D721Med (cell line): ENCODE results near the gene ANGPTL3.

Experiments used
- DNase-seq: peaks from one replicate; pipeline ENCODE4 v3.0.0; 2011; ENCODE audit warnings: low spot score; ENCODE audit not compliant: insufficient read length
- FAIRE-seq: peaks from 2 replicates; lab custom pipeline; 2011; peaks lifted over from hg19 to GRCh38; lab: Jason Lieb, UNC
- CTCF ChIP-seq: IDR thresholded peaks from 2 replicates; pipeline ENCODE4 v1.5.1; 2012; ENCODE audit warnings: mild to moderate bottlenecking, control low read depth; ENCODE audit not compliant: insufficient read depth; ENCODE audit errors: missing control alignments

ANGPTL3 gene

GRCh38 chr1:62589321-62589720, 8.0 kb upstream of the ANGPTL3 start:
- TF ChIP-seq CTCF, result no peak
- FAIRE-seq, result no peak

GRCh38 chr1:62590255-62590969, 6.9 kb upstream of the ANGPTL3 start:
- TF ChIP-seq CTCF, result no peak
- FAIRE-seq, result no peak
- no peak for DNase-seq

More at GRCh38 chr1:62589321-62589720, 8.0 kb upstream of the ANGPTL3 start:
- no peak for DNase-seq

GRCh38 chr1:62590970-62591368, 6.4 kb upstream of the ANGPTL3 start:
- DNase-seq (no peak), FAIRE-seq (no peak)
- TF ChIP-seq CTCF, result no peak

DNA sequence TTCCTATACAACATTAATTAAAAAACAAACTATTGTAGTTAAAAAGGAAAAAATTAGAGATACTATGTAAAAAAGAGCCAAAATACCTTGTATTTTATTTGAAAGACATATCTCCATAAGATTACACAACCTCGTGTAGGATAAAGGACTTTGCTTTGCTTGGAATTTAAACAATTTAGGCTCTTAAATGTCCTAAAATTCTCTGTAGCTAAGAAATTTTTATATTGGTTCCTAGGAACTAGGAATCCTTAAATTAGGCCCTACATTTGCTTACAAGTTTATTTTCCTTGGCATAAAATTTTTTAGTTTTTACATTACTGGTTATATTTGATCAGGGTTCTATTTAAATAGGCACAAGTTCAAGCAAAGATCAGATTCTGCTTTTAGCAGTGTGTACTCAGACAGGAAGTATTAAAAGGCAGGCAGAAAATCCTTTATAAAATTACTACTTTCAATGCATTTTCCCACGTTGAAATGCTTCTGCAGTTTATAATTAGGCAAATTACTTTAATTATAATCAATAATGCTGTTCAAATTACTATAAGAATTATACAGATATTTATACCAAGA, 3.4 kb upstream of the ANGPTL3 start:
- TF ChIP-seq CTCF, result no peak
- no peak for FAIRE-seq
- no peak for DNase-seq

DNA sequence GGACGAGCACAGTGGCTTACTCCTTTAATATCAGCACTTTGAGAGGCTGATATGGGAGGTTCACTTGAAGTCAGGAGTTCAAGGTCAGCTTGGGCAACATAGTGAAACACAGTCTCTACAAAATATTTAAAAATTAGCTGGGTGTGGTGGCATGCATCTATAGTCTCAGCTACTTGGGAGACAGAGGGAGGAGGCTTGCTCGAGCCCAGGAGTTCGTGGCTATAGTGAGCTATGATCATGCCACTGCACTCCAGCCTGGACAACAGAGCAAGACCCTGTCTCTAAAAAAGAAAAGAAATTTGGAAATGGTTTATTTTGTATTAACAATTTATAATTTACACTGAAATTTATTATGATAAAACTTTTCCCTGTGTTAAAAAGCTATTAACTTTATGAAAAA, 1.7 kb upstream of the ANGPTL3 start:
- TF ChIP-seq CTCF, result no peak
- no peak for FAIRE-seq

DNA sequence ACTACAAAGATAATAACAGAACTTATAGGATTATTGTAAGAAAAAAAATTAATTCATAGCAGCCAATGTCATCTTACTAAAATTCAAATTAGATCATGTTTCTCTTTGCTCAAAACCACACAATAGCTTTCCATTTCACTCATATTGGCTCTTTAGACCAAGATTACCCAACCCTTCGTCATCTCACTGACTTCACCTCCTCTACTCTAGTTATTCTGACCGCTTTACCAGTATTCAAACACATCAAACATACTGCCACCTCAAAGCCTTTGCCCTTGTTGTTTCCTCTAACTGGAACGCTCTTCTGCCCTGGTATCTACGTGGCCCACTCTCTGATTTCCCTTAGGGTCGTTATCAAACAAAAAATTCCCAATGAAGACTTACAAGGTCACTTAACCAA, 1.7 kb downstream of the ANGPTL3 start:
- no peak for TF ChIP-seq CTCF

More for the DNA sequence above, 1.7 kb upstream of the ANGPTL3 start:
- DNase-seq, result no peak

DNA sequence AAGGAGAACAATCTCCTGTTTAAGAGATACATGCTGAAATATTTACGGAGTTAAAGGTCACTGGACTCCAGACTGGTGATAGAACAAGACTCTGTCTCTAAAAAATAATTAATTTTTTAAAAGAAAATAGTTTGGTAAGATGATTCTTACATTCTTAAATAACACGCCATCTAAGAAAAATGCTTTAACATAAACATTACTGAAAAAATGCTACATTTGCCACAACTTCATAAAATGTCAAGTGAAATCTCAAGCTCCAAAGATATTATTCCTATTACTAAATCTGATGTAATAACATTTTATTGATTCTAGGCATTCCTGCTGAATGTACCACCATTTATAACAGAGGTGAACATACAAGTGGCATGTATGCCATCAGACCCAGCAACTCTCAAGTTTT, 4.1 kb downstream of the ANGPTL3 start:
- TF ChIP-seq CTCF, result no peak
- FAIRE-seq, result no peak
- DNase-seq, result no peak

More for the DNA sequence above, 1.7 kb downstream of the ANGPTL3 start:
- FAIRE-seq (no peak), DNase-seq (no peak)
